HG03439 (cell line): ENCODE data around the gene XBP1.
A peak's percentile ranks its signal among the peaks of the same experiment; 100 is the strongest.
"Not testable (repeated sequence)": the region's sequence is repeated elsewhere in the genome, so short reads cannot be mapped to it uniquely, and the experiment has no call there.

Source experiments
- ATAC-seq: cut with Tn5 transposase; IDR thresholded peaks from one replicate; pipeline ENCODE4 v1.9.1; 2021; ENCODE audit warnings: mild to moderate bottlenecking, moderate library complexity; ENCODE audit not compliant: unreplicated experiment

XBP1 gene

GRCh38 chr22:28800308-28801041 is at the start of gene XBP1:
TSS of gene XBP1 (minus strand) at chr22:28800569.
- peak; percentile 89 for ATAC-seq

GRCh38 chr22:28846994-28847393 is 46.6 kb upstream of the XBP1 start:
- ATAC-seq, result no peak

- ATAC-seq, result not testable (repeated sequence)
Observed at GRCh38 chr22:28844277-28844676, 43.9 kb upstream of the XBP1 start.

GRCh38 chr22:28843633-28844032 is 43.3 kb upstream of the XBP1 start:
- no peak for ATAC-seq

GRCh38 chr22:28841111-28841510 is 40.7 kb upstream of the XBP1 start:
- ATAC-seq, result no peak

GRCh38 chr22:28838971-28839370 is 38.6 kb upstream of the XBP1 start:
- ATAC-seq, result no peak

GRCh38 chr22:28837640-28838039 is 37.3 kb upstream of the XBP1 start:
- ATAC-seq, result no peak

- no peak for ATAC-seq
Observed at GRCh38 chr22:28835630-28836189, 35.3 kb upstream of the XBP1 start.

GRCh38 chr22:28833276-28833923 is 33.0 kb upstream of the XBP1 start:
- no peak for ATAC-seq

GRCh38 chr22:28832731-28833130 is 32.4 kb upstream of the XBP1 start:
- no peak for ATAC-seq

GRCh38 chr22:28831140-28832072 is 31.0 kb upstream of the XBP1 start:
- no peak for ATAC-seq

GRCh38 chr22:28830441-28830840 is 30.1 kb upstream of the XBP1 start:
- no peak for ATAC-seq

GRCh38 chr22:28829358-28830181 is 29.2 kb upstream of the XBP1 start:
- ATAC-seq, result no peak

- no peak for ATAC-seq
Observed at GRCh38 chr22:28826921-28827320, 26.6 kb upstream of the XBP1 start.

GRCh38 chr22:28826430-28826829 is 26.1 kb upstream of the XBP1 start:
- not testable (repeated sequence) for ATAC-seq

GRCh38 chr22:28824455-28824854 is 24.1 kb upstream of the XBP1 start:
- ATAC-seq, result not testable (repeated sequence)

- no peak for ATAC-seq
Observed at GRCh38 chr22:28822930-28823551, 22.7 kb upstream of the XBP1 start.

GRCh38 chr22:28821452-28821851 is 21.1 kb upstream of the XBP1 start:
- ATAC-seq, result no peak

- ATAC-seq, result no peak
Observed at GRCh38 chr22:28820885-28821284, 20.5 kb upstream of the XBP1 start.
